Stomach (tissue), 9 donors: ENCODE measurements around the gene OLFM4. TPM values are rescaled to one million over a fixed set of nuclear protein-coding genes. Genes with fewer than 3 reads are reported as not detected.

Experiments
- DNase-seq, 2 donors: peaks; one replicate each; pipeline versions ENCODE4 v3.0.0 to v3.0.0-alpha.2; 2013 to 2019
- H3K27ac ChIP-seq, 5 donors: fragments of 200-600 bp in 4 of 5; sonication (generic) in 4 of 5; one replicate each; pipeline ENCODE4 v1.5.1; 2013 to 2019; ENCODE audit warnings: mild to moderate bottlenecking in 1 of 5, moderate library complexity in 1 of 5
- H3K27me3 ChIP-seq, 3 donors: fragments of 200-600 bp; sonication (generic); one replicate each; pipeline ENCODE4 v1.5.1; 2017 to 2019; ENCODE audit warnings: mixed run types in 1 of 3
- H3K36me3 ChIP-seq, 4 donors: fragments of 200-600 bp; sonication (generic); 1 replicate in 3 of 4; 2 replicates in 1 of 4; pipeline ENCODE4 v1.5.1; 2016 to 2019
- H3K4me1 ChIP-seq, 4 donors: fragments of 200-600 bp; sonication (generic); one replicate each; pipeline ENCODE4 v1.5.1; 2016 to 2019
- H3K4me3 ChIP-seq, 4 donors: fragments of 200-600 bp; sonication (generic) in 3 of 4; one replicate each; pipeline ENCODE4 v1.5.1; 2016 to 2019; ENCODE audit warnings: mild to moderate bottlenecking in 1 of 4
- H3K9me3 ChIP-seq, 4 donors: fragments of 200-600 bp; sonication (generic); one replicate each; pipeline ENCODE4 v1.5.1; 2016 to 2019
- CTCF ChIP-seq, 7 experiments: fragments of 450-650 bp in 4 of 7; fragments of 200-600 bp in 3 of 7; sonication (generic) in 3 of 7; IDR thresholded peaks; one replicate each; pipeline ENCODE4 v1.5.1; 2016 to 2019; ENCODE audit warnings: antibody characterized with exemption in 7 of 7, control low read depth in 2 of 7, mild to moderate bottlenecking in 1 of 7
- EP300 ChIP-seq: sonication (generic); formaldehyde crosslinking; IDR thresholded peaks from one replicate; pipeline ENCODE4 v1.6.1; 2017; ENCODE audit warnings: antibody characterized with exemption
- POLR2A ChIP-seq, 4 donors: fragments of 450-650 bp; IDR thresholded peaks; one replicate each; pipeline ENCODE4 v1.6.1; 2016; ENCODE audit warnings: antibody characterized with exemption in 4 of 4, control low read depth in 2 of 4, mild to moderate bottlenecking in 1 of 4, moderate library complexity in 1 of 4
- POLR2AphosphoS5 ChIP-seq, 3 donors: sonication (generic); formaldehyde crosslinking; IDR thresholded peaks; one replicate each; pipeline ENCODE4 v1.6.1; 2016; ENCODE audit warnings: antibody characterized with exemption in 3 of 3
- WGBS, 5 donors: extraction: QIAGEN DNeasy Blood & Tissue Kit in 3 of 5; methylation state at CpG; one replicate each; pipeline versions ENCODE4 v1.1.5 to v1.1.7; 2013 to 2018; 5-methylcytosine and 5-hydroxymethylcytosine counted together
- intact Hi-C: fragments of 100-400 bp; cut with DNase I; formaldehyde crosslinking; loops from one replicate; pipeline ENCODE4 v1.15.1; 2023; ENCODE audit warnings: low total_unique reads
- polyA plus RNA-seq, 3 donors: library from polyadenylated mRNA; stranded (reverse); fragments of 200-250 nt; gene quantifications; one replicate each; pipeline ENCODE4 v1.2.3, GENCODE V29; 2013
- total RNA-seq, 5 donors: library from RNA; depleted of rRNA; stranded (reverse); fragments of >200 nt; gene quantifications; one replicate each; pipeline versions ENCODE4 v1.1.0 to v1.2.3, GENCODE V29; 2014 to 2016
- donor health status: healthy with polysubstance abuse.
- donor health status: Bipolar disorder and iron deficiency.
- donor health status: healthy.

OLFM4 gene
- total and polyA plus RNA-seq, 8 donors = 0.92 to 167 (median 34.8) TPM; not detected in 1

- no peaks in the 10 kb centered on the region for H3K9me3 ChIP-seq
- no peaks in the 10 kb centered on the region for H3K27me3 ChIP-seq
- 87 to 93% (median 89%) methylated on average over 5 of the region's 5 CpGs for WGBS, 5 donors
- TF ChIP-seq EP300 (no peak), POLR2AphosphoS5 (IDR thresholded peaks at IDR 0.05) (no peak), POLR2A (IDR thresholded peaks at IDR 0.05) (no peak), CTCF (IDR thresholded peaks at IDR 0.05) (no peak)
- no peaks in the 10 kb centered on the region for H3K36me3 ChIP-seq
- intact Hi-C loops = no loop called here
- H3K4me3 ChIP-seq = no peak overlapping the region
- no peak for DNase-seq
- no peaks in the 10 kb centered on the region for H3K4me1 ChIP-seq
- H3K27ac ChIP-seq = no peak overlapping the region
Measured at GRCh38 chr13:53020764-53021335, 7.8 kb upstream of the OLFM4 start.

GRCh38 chr13:53023246-53023645 lies 5.4 kb upstream of the OLFM4 start:
- H3K9me3 ChIP-seq = no peaks in the 10 kb centered on the region
- no peak overlapping the region for H3K27ac ChIP-seq
- no peak for TF ChIP-seq CTCF (IDR thresholded peaks at IDR 0.05)
- 70 to 91% (median 88%) methylated on average over 2 of the region's 2 CpGs for WGBS, 5 donors
- no peak for DNase-seq
- no peaks in the 10 kb centered on the region for H3K27me3 ChIP-seq
- H3K36me3 ChIP-seq = no peaks in the 10 kb centered on the region
- intact Hi-C loops = no loop called here
- no peaks in the 10 kb centered on the region for H3K4me1 ChIP-seq
- no peak overlapping the region for H3K4me3 ChIP-seq

- Histone ChIP-seq H3K9me3 (no peaks in the 10 kb centered on the region), H3K4me1 (no peaks in the 10 kb centered on the region), H3K27ac (no peak overlapping the region), H3K4me3 (no peak overlapping the region), H3K36me3 (no peaks in the 10 kb centered on the region), H3K27me3 (no peaks in the 10 kb centered on the region)
- 73 to 82% (median 77%) methylated on average over 5 of the region's 5 CpGs for WGBS, 5 donors
- intact Hi-C loops = no loop called here
- no peak for TF ChIP-seq POLR2A (IDR thresholded peaks at IDR 0.05)
- no peak for DNase-seq
Measured at GRCh38 chr13:53028063-53028462, 550 bp upstream of the OLFM4 start.

GRCh38 chr13:53032849-53033248 lies 4.2 kb downstream of the OLFM4 start:
- Histone ChIP-seq H3K4me3 (no peak overlapping the region), H3K27ac (no peak overlapping the region), H3K36me3 (no peaks in the 10 kb centered on the region), H3K4me1 (no peaks in the 10 kb centered on the region), H3K9me3 (no peaks in the 10 kb centered on the region), H3K27me3 (no peaks in the 10 kb centered on the region)
- intact Hi-C loops = no loop called here
- no peak for DNase-seq
- WGBS, 5 donors = 0 to 98% (median 39%) methylated on average over 1 of the region's 1 CpG
- no peak for TF ChIP-seq POLR2AphosphoS5 (IDR thresholded peaks at IDR 0.05)
- no peak for TF ChIP-seq POLR2A (IDR thresholded peaks at IDR 0.05)
- no peak for TF ChIP-seq CTCF (IDR thresholded peaks at IDR 0.05)

GRCh38 chr13:53038993-53039392 lies 10.4 kb downstream of the OLFM4 start:
- Histone ChIP-seq H3K4me1 (peaks cover 0 to 9% (median under 1%) of the 10 kb centered on the region in 4 donors), H3K9me3 (no peaks in the 10 kb centered on the region), H3K27ac (no peak overlapping the region), H3K27me3 (no peaks in the 10 kb centered on the region), H3K36me3 (no peaks in the 10 kb centered on the region), H3K4me3 (no peak overlapping the region)
- no peak for DNase-seq
- intact Hi-C loops = no loop called here
- TF ChIP-seq CTCF (IDR thresholded peaks at IDR 0.05) (no peak), POLR2A (IDR thresholded peaks at IDR 0.05) (no peak)
- WGBS, 5 donors = 90 to 100% (median 96%) methylated on average over 1 of the region's 1 CpG
